ENCODE data around the gene CRELD2. TPM values are rescaled to one million over a fixed set of nuclear protein-coding genes. Genes with fewer than 3 reads are reported as not detected.
A peak's percentile ranks its signal among the peaks of the same experiment; 100 is the strongest.

The CRELD2 gene
- total RNA-seq, 4 donors from 2014 or later: 50.3 to 244 (median 154) TPM

DNA sequence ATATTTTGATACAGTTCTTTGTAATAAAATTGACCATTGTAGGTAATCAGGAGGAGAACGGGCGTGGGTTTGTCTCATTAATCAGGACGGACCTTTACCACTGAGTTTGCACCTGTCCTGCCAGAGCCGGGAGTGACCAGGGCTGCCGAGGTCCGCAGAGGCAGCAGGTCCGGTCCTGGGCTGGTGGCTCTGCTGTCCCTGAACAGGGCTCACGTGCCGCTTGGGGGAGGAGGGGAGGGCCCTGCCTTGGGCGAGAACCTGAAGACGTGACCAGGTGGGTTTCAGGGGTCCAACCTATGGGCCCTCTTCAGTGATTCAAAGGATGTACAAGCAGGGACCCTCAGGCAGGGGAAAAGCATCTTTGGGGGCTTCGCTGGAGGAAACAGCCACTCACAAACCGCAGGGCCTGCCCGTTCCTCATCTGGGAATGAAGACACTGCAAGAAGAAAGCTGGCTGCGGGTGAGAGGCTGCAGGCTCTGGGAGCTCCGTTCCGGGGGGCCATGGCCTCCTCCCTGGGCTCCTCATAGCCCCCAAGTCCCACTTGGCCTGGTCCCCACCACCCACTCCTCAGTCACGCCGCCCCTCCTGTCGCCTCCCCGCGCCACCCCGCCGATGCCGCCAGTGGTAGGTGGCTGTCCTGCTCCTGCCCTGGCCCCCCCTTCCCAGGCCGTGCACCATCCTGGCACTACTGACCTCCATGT, 9.2 kb downstream of the CRELD2 start:
- intact Hi-C loops (cut with DNase I): loop anchor here (2.0 to 10.0 kb wide), 4 partner anchors 65 to 287 kb away; no protein-coding TSS in a partner anchor
- 91 to 97% methylated on average over 25 to 26 of the region's 26 CpGs for WGBS, 2 donors
- Histone ChIP-seq H3K4me3 (replicated peaks in 1 of 3) (no peak overlapping the region), H3K36me3 (peaks cover 0 to 24% of the 10 kb centered on the region in 2 donors), H3K9me3 (no peaks in the 10 kb centered on the region), H3K27ac (no peak overlapping the region), H3K4me1 (peaks cover 13 to 38% of the 10 kb centered on the region in 2 donors), H3K27me3 (no peaks in the 10 kb centered on the region)
- no peak for DNase-seq
- TF ChIP-seq POLR2A (IDR thresholded peaks at IDR 0.05): no peak
- TF ChIP-seq, protein P1, sequence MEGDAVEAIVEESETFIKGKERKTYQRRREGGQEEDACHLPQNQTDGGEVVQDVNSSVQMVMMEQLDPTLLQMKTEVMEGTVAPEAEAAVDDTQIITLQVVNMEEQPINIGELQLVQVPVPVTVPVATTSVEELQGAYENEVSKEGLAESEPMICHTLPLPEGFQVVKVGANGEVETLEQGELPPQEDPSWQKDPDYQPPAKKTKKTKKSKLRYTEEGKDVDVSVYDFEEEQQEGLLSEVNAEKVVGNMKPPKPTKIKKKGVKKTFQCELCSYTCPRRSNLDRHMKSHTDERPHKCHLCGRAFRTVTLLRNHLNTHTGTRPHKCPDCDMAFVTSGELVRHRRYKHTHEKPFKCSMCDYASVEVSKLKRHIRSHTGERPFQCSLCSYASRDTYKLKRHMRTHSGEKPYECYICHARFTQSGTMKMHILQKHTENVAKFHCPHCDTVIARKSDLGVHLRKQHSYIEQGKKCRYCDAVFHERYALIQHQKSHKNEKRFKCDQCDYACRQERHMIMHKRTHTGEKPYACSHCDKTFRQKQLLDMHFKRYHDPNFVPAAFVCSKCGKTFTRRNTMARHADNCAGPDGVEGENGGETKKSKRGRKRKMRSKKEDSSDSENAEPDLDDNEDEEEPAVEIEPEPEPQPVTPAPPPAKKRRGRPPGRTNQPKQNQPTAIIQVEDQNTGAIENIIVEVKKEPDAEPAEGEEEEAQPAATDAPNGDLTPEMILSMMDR (IDR thresholded peaks at IDR 0.05): no peak

DNA sequence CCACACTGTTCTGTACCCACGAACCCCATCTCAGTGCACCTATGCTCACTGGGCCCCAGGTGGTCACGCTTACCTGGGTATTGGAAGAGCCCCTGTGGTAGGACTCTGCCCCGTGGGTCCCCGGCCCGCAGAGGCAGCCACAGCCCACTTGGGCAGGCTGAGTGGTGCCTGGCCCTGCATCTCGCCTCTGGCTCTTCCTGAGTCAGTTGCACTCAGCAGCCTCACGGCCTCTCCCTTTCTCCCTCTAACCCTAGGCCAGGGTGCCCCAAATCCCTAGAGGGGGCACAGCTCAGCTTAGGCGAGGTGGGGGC, 9.7 kb downstream of the CRELD2 start:
- 89 to 91% methylated on average over 7 to 8 of the region's 8 CpGs for WGBS, 2 donors
- intact Hi-C loops (cut with DNase I): loop anchor here (2.0 to 10.0 kb wide), 4 partner anchors 64 to 287 kb away; no protein-coding TSS in a partner anchor
- TF ChIP-seq, protein P1 (IDR thresholded peaks at IDR 0.05): no peak
- TF ChIP-seq POLR2A (IDR thresholded peaks at IDR 0.05): no peak
- peaks cover 0 to 24% of the 10 kb centered on the region in 2 donors for H3K36me3 ChIP-seq
- no peak for DNase-seq
- no peaks in the 10 kb centered on the region for H3K27me3 ChIP-seq
- H3K4me3 ChIP-seq (replicated peaks in 1 of 3): no peak overlapping the region
- H3K4me1 ChIP-seq: peaks cover 18 to 43% of the 10 kb centered on the region in 2 donors
- no peaks in the 10 kb centered on the region for H3K9me3 ChIP-seq
- H3K27ac ChIP-seq: no peak overlapping the region

DNA sequence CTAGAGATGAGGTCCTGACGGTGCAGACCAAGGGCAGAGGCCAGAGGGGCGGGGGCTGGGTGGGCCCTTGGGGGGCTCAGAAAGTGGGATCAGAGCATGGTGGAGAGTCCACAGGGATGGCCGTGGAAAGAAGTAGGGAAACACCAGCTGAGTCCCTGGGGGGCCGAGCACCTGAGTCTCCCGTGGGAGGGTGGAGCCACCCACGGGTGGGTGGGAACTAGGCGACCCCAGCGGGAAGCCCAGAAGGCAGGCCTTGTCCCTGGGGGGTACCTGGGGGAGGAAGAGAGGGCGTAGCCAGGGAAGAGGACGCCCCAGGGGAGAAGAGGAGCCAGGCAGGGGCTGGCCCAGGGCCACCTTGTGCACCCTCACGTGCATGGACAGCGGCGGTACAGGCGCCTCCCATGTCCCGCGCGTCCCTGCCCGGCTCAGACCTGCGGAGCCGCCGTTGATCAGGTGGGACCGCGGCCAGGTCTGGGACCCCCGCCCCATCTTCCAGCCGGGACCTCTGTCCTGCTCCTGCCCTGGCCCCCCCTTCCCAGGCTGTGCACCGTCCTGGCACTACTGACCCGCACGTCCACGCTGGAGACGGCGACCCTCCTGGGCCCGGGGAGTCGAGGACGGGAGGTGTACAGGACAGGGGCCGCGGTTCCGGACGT, 10.2 kb downstream of the CRELD2 start:
- TF ChIP-seq, protein P1 (IDR thresholded peaks at IDR 0.05): no peak
- TF ChIP-seq POLR2A (IDR thresholded peaks at IDR 0.05): no peak
- Histone ChIP-seq H3K4me3 (replicated peaks in 1 of 3) (no peak overlapping the region), H3K27me3 (no peaks in the 10 kb centered on the region), H3K4me1 (peaks cover 23 to 48% of the 10 kb centered on the region in 2 donors), H3K9me3 (no peaks in the 10 kb centered on the region), H3K27ac (no peak overlapping the region), H3K36me3 (peaks cover 0 to 19% of the 10 kb centered on the region in 2 donors)
- DNase-seq: no peak
- 41 to 63% methylated on average over 10 to 32 of the region's 38 CpGs for WGBS, 2 donors
- intact Hi-C loops (cut with DNase I): loop anchor here (2.0 to 10.0 kb wide), 4 partner anchors 64 to 286 kb away; no protein-coding TSS in a partner anchor

- intact Hi-C loops (cut with DNase I): loop anchor here (2.0 to 10.0 kb wide), 4 partner anchors 63 to 285 kb away; no protein-coding TSS in a partner anchor
- 15 to 30% methylated on average over 2 to 11 of the region's 75 CpGs for WGBS, 2 donors
- TF ChIP-seq POLR2A (IDR thresholded peaks at IDR 0.05): no peak
- TF ChIP-seq, protein P1 (IDR thresholded peaks at IDR 0.05): peak in 5 of 6 experiments; percentile 15 to 97 (median 95)
- peaks cover 31 to 56% of the 10 kb centered on the region in 2 donors for H3K4me1 ChIP-seq
- H3K36me3 ChIP-seq: peaks cover 0 to 13% of the 10 kb centered on the region in 2 donors
- no peak overlapping the region for H3K27ac ChIP-seq
- no peak overlapping the region for H3K4me3 ChIP-seq (replicated peaks in 1 of 3)
- DNase-seq: peak; percentile 66 to 68
- H3K27me3 ChIP-seq: no peaks in the 10 kb centered on the region
- no peaks in the 10 kb centered on the region for H3K9me3 ChIP-seq
Measured at GRCh38 chr22:49929211-49929979, 11.0 kb downstream of the CRELD2 start.

Measured in thyroid gland (tissue), 4 donors.